ENCODE results near the gene PLK3. TPM values are rescaled to one million over a fixed set of nuclear protein-coding genes. Genes with fewer than 3 reads are reported as not detected.
"Not testable (repeated sequence)": the region's sequence is repeated elsewhere in the genome, so short reads cannot be mapped to it uniquely, and the experiment has no call there.

PLK3 gene
- polyA plus RNA-seq, 1 donor (not counting 4 experiments of a cell fraction or from before 2014, with no cell fraction given), result 34.0 TPM

- no peaks in the 10 kb centered on the region for H4K20me1 ChIP-seq (ENCODE audit: control insufficient read depth, extremely low read depth, insufficient read depth, low read length)
- H3K4me2 ChIP-seq (ENCODE audit: control insufficient read depth, extremely low read depth, insufficient read depth, low read depth, low read length), result no peak overlapping the region
- H3K9me1 ChIP-seq (ENCODE audit: control insufficient read depth, extremely low read depth, insufficient read depth, low read length), result no peaks in the 10 kb centered on the region
- H3K79me2 ChIP-seq (ENCODE audit: control insufficient read depth, insufficient read depth, low read length), result no peaks in the 10 kb centered on the region
- H3K9ac ChIP-seq (ENCODE audit: control insufficient read depth, extremely low read depth, insufficient read depth, low read length), result no peak overlapping the region
- no peak for FAIRE-seq
- H3K36me3 ChIP-seq (ENCODE audit: control insufficient read depth in 2 of 2, extremely low read depth in 1 of 2, insufficient read depth in 2 of 2, low read length in 2 of 2), result no peaks in the 10 kb centered on the region
- H3K4me1 ChIP-seq (ENCODE audit: control insufficient read depth, extremely low read depth, insufficient read depth, low read length), result peaks cover 16% of the 10 kb centered on the region
- dilution Hi-C loops (cut with MboI; ENCODE audit: extremely low pct_ligation_motif_present, low sequenced_read_pairs), result no loop called here
- H3K27me3 ChIP-seq (ENCODE audit: control insufficient read depth, extremely low read depth, insufficient read depth, low read length), result no peaks in the 10 kb centered on the region
- no peak for TF ChIP-seq EZH2 (IDR thresholded peaks at IDR 0.05; ENCODE audit: low read length)
- TF ChIP-seq, protein P1, sequence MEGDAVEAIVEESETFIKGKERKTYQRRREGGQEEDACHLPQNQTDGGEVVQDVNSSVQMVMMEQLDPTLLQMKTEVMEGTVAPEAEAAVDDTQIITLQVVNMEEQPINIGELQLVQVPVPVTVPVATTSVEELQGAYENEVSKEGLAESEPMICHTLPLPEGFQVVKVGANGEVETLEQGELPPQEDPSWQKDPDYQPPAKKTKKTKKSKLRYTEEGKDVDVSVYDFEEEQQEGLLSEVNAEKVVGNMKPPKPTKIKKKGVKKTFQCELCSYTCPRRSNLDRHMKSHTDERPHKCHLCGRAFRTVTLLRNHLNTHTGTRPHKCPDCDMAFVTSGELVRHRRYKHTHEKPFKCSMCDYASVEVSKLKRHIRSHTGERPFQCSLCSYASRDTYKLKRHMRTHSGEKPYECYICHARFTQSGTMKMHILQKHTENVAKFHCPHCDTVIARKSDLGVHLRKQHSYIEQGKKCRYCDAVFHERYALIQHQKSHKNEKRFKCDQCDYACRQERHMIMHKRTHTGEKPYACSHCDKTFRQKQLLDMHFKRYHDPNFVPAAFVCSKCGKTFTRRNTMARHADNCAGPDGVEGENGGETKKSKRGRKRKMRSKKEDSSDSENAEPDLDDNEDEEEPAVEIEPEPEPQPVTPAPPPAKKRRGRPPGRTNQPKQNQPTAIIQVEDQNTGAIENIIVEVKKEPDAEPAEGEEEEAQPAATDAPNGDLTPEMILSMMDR (optimal IDR thresholded peaks at IDR 0.05 in 1 of 3, IDR thresholded peaks at IDR 0.05 in 1 of 3, conservative IDR thresholded peaks at IDR 0.05 in 1 of 3; ENCODE audit: extremely low read depth in 1 of 3, insufficient read depth in 2 of 3, low read length in 3 of 3), result no peak
- H3K9me3 ChIP-seq (ENCODE audit: control insufficient read depth, low read depth, low read length), result no peaks in the 10 kb centered on the region
- H3K27ac ChIP-seq (ENCODE audit: control insufficient read depth, insufficient read depth, low read length), result no peak overlapping the region
- DNase-seq (ENCODE audit: low read depth, low spot score), result no peak
- no peak overlapping the region for H3K4me3 ChIP-seq (ENCODE audit: control insufficient read depth in 2 of 3, extremely low read depth in 1 of 3, insufficient read depth in 2 of 3, low read depth in 1 of 3, low read length in 3 of 3)
- H2AFZ ChIP-seq (ENCODE audit: control insufficient read depth, low read length), result no peak overlapping the region
Observed at GRCh38 chr1:44822131-44822701, 22.0 kb downstream of the PLK3 start.

GRCh38 chr1:44822981-44823451, 22.8 kb downstream of the PLK3 start:
- Histone ChIP-seq H2AFZ (ENCODE audit: control insufficient read depth, low read length) (no peak overlapping the region), H3K4me2 (ENCODE audit: control insufficient read depth, extremely low read depth, insufficient read depth, low read depth, low read length) (no peak overlapping the region), H3K27ac (ENCODE audit: control insufficient read depth, insufficient read depth, low read length) (no peak overlapping the region), H3K9me1 (ENCODE audit: control insufficient read depth, extremely low read depth, insufficient read depth, low read length) (no peaks in the 10 kb centered on the region), H3K4me1 (ENCODE audit: control insufficient read depth, extremely low read depth, insufficient read depth, low read length) (peaks cover 9% of the 10 kb centered on the region), H4K20me1 (ENCODE audit: control insufficient read depth, extremely low read depth, insufficient read depth, low read length) (no peaks in the 10 kb centered on the region), H3K9ac (ENCODE audit: control insufficient read depth, extremely low read depth, insufficient read depth, low read length) (no peak overlapping the region), H3K27me3 (ENCODE audit: control insufficient read depth, extremely low read depth, insufficient read depth, low read length) (no peaks in the 10 kb centered on the region), H3K36me3 (ENCODE audit: control insufficient read depth in 2 of 2, extremely low read depth in 1 of 2, insufficient read depth in 2 of 2, low read length in 2 of 2) (no peaks in the 10 kb centered on the region), H3K9me3 (ENCODE audit: control insufficient read depth, low read depth, low read length) (no peaks in the 10 kb centered on the region), H3K79me2 (ENCODE audit: control insufficient read depth, insufficient read depth, low read length) (no peaks in the 10 kb centered on the region), H3K4me3 (ENCODE audit: control insufficient read depth in 2 of 3, extremely low read depth in 1 of 3, insufficient read depth in 2 of 3, low read depth in 1 of 3, low read length in 3 of 3) (no peak overlapping the region)
- DNase-seq (ENCODE audit: low read depth, low spot score) (no peak), FAIRE-seq (no peak)
- dilution Hi-C loops (cut with MboI; ENCODE audit: extremely low pct_ligation_motif_present, low sequenced_read_pairs), result no loop called here
- no peak for TF ChIP-seq EZH2 (IDR thresholded peaks at IDR 0.05; ENCODE audit: low read length)
- TF ChIP-seq, protein P1 (optimal IDR thresholded peaks at IDR 0.05 in 1 of 3, IDR thresholded peaks at IDR 0.05 in 1 of 3, conservative IDR thresholded peaks at IDR 0.05 in 1 of 3; ENCODE audit: extremely low read depth in 1 of 3, insufficient read depth in 2 of 3, low read length in 3 of 3), result no peak

DNA sequence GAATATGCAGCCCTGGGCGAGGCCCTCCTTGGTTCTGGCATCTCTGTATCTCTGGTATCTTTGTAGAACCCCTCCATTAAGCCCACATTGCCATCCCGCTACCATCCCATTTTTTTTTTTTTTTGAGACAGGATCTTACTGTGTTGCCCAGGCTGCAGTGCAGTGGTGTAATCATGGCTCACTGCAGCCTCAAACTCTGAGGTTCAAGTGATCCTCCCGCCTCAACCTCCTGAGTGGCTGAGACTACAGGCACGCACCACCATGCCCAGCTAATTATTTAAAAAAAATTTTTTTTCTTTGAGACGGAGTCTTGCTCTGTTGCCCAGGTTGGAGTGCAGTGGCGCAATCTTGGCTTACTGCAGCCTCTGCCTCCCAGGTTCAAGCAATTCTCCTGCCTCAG, 24.2 kb downstream of the PLK3 start:
- H3K4me1 ChIP-seq (ENCODE audit: control insufficient read depth, extremely low read depth, insufficient read depth, low read length); H3K9ac ChIP-seq (ENCODE audit: control insufficient read depth, extremely low read depth, insufficient read depth, low read length): not testable (repeated sequence)

More for the DNA sequence above, 24.2 kb downstream of the PLK3 start:
- H3K4me3 ChIP-seq (ENCODE audit: control insufficient read depth in 2 of 3, extremely low read depth in 1 of 3, insufficient read depth in 2 of 3, low read depth in 1 of 3, low read length in 3 of 3); H3K4me2 ChIP-seq (ENCODE audit: control insufficient read depth, extremely low read depth, insufficient read depth, low read depth, low read length); H3K9me1 ChIP-seq (ENCODE audit: control insufficient read depth, extremely low read depth, insufficient read depth, low read length); H3K27ac ChIP-seq (ENCODE audit: control insufficient read depth, insufficient read depth, low read length); dilution Hi-C loops (cut with MboI; ENCODE audit: extremely low pct_ligation_motif_present, low sequenced_read_pairs); H3K27me3 ChIP-seq (ENCODE audit: control insufficient read depth, extremely low read depth, insufficient read depth, low read length); DNase-seq (ENCODE audit: low read depth, low spot score); H2AFZ ChIP-seq (ENCODE audit: control insufficient read depth, low read length); H3K36me3 ChIP-seq (ENCODE audit: control insufficient read depth in 2 of 2, extremely low read depth in 1 of 2, insufficient read depth in 2 of 2, low read length in 2 of 2); H3K79me2 ChIP-seq (ENCODE audit: control insufficient read depth, insufficient read depth, low read length); FAIRE-seq; H3K9me3 ChIP-seq (ENCODE audit: control insufficient read depth, low read depth, low read length); H4K20me1 ChIP-seq (ENCODE audit: control insufficient read depth, extremely low read depth, insufficient read depth, low read length): not testable (repeated sequence)
